ENCODE measurements around the gene LDLRAD2. TPM values are rescaled to one million over a fixed set of nuclear protein-coding genes. Genes with fewer than 3 reads are reported as not detected.

Gene LDLRAD2
- polyA plus RNA-seq, 1 of the 3 experiments (the other 2 are of a cell fraction): 0.02 TPM

- no peak overlapping the region for H3K27ac ChIP-seq (ENCODE audit: low read depth in 2 of 2, low read length in 1 of 2)
- CTCF ChIA-PET: no interaction called here
- WGBS (ENCODE audit: low lambda C conversion rate): 95% methylated on average over 12 of the region's 14 CpGs
These were observed 45.2 kb downstream of the LDLRAD2 start for GRCh38 chr1:21857142-21857839.

GRCh38 chr1:21857840-21858670 lies 46.0 kb downstream of the LDLRAD2 start:
- no peaks in the 10 kb centered on the region for H3K9me3 ChIP-seq
- no peak overlapping the region for H3K4me2 ChIP-seq
- H4K20me1 ChIP-seq (ENCODE audit: insufficient read depth): peaks cover 4% of the 10 kb centered on the region; the same call in 1 of the 2 replicates
- H3K27ac ChIP-seq (ENCODE audit: low read depth in 2 of 2, low read length in 1 of 2): no peak overlapping the region
- no peaks in the 10 kb centered on the region for H3K9me2 ChIP-seq
- WGBS (ENCODE audit: low lambda C conversion rate): 96% methylated on average over 15 of the region's 15 CpGs
- H3K36me3 ChIP-seq (replicated peaks in 1 of 2; ENCODE audit: control insufficient read depth in 1 of 2, insufficient read depth in 2 of 2, low read length in 1 of 2): peaks cover 17% of the 10 kb centered on the region in 2 experiments
- no peak for DNase-seq
- H3K4me3 ChIP-seq (ENCODE audit: low read depth in 2 of 2, low read length in 1 of 2): no peak overlapping the region
- no peak overlapping the region for H2AFZ ChIP-seq (ENCODE audit: low read depth)
- peaks cover 9% of the 10 kb centered on the region for H3F3A ChIP-seq (replicated peaks; ENCODE audit: insufficient read depth)
- no peaks in the 10 kb centered on the region for H3K27me3 ChIP-seq (ENCODE audit: insufficient read depth)
- POLR2A ChIA-PET: no interaction called here
- CTCF ChIA-PET: interaction anchor here (1.0 kb wide), 1 partner anchor 16 kb away, joined by 3 read pairs; no protein-coding TSS in a partner anchor
- no peaks in the 10 kb centered on the region for H3K79me2 ChIP-seq (ENCODE audit: insufficient read depth)
- H3K4me1 ChIP-seq (ENCODE audit: control insufficient read depth in 1 of 2, insufficient read depth in 2 of 2, low read depth in 1 of 2, low read length in 1 of 2): peaks cover 0 to 7% of the 10 kb centered on the region in 2 experiments; a peak in 1 of 4 replicates
- no peak overlapping the region for H3K9ac ChIP-seq
- TF ChIP-seq PBX3 (IDR thresholded peaks at IDR 0.05) (no peak), GABPA (IDR thresholded peaks at IDR 0.05; ENCODE audit: low read depth) (no peak), SIN3A (IDR thresholded peaks at IDR 0.05; ENCODE audit: borderline replicate concordance, low read depth, low read length) (no peak), ELF1 (IDR thresholded peaks at IDR 0.05) (no peak), JUND (IDR thresholded peaks at IDR 0.05) (no peak), RXRA (IDR thresholded peaks at IDR 0.05; ENCODE audit: borderline replicate concordance, low read depth) (no peak), NFIC (IDR thresholded peaks at IDR 0.05; ENCODE audit: borderline replicate concordance) (no peak), RFX5 (IDR thresholded peaks at IDR 0.05; ENCODE audit: low read length) (no peak), REST (IDR thresholded peaks at IDR 0.05; ENCODE audit: low read depth, low read length) (no peak)

More at GRCh38 chr1:21857142-21857839, 45.2 kb downstream of the LDLRAD2 start:
- Histone ChIP-seq H3K9me3 (no peaks in the 10 kb centered on the region), H3K4me2 (no peak overlapping the region), H4K20me1 (ENCODE audit: insufficient read depth) (peaks cover 4% of the 10 kb centered on the region; the same call in 1 of the 2 replicates), H3K79me2 (ENCODE audit: insufficient read depth) (no peaks in the 10 kb centered on the region), H3F3A (replicated peaks; ENCODE audit: insufficient read depth) (peaks cover 8% of the 10 kb centered on the region), H3K36me3 (replicated peaks in 1 of 2; ENCODE audit: control insufficient read depth in 1 of 2, insufficient read depth in 2 of 2, low read length in 1 of 2) (peaks cover 17 to 18% of the 10 kb centered on the region in 2 experiments), H3K4me3 (ENCODE audit: low read depth in 2 of 2, low read length in 1 of 2) (no peak overlapping the region), H3K27me3 (ENCODE audit: insufficient read depth) (no peaks in the 10 kb centered on the region), H2AFZ (ENCODE audit: low read depth) (no peak overlapping the region), H3K4me1 (ENCODE audit: control insufficient read depth in 1 of 2, insufficient read depth in 2 of 2, low read depth in 1 of 2, low read length in 1 of 2) (peaks cover 0 to 7% of the 10 kb centered on the region in 2 experiments; a peak in 1 of 4 replicates), H3K9me2 (no peaks in the 10 kb centered on the region), H3K9ac (no peak overlapping the region)
- POLR2A ChIA-PET: no interaction called here
- TF ChIP-seq USF2 (IDR thresholded peaks at IDR 0.05; ENCODE audit: borderline replicate concordance, low read depth, low read length): no peak
- no peak for TF ChIP-seq PBX3 (IDR thresholded peaks at IDR 0.05)
- TF ChIP-seq MXI1 (IDR thresholded peaks at IDR 0.05; ENCODE audit: low read depth, low read length): no peak
- TF ChIP-seq RAD21 (IDR thresholded peaks at IDR 0.05; ENCODE audit: low read length): no peak
- no peak for TF ChIP-seq TCF12 (IDR thresholded peaks at IDR 0.05)
- no peak for TF ChIP-seq ELF1 (IDR thresholded peaks at IDR 0.05)
- no peak for TF ChIP-seq TAF1 (IDR thresholded peaks at IDR 0.05; ENCODE audit: borderline replicate concordance, low read depth, low read length)
- TF ChIP-seq MAX (IDR thresholded peaks at IDR 0.05; ENCODE audit: low read depth): no peak
- no peak for TF ChIP-seq YY1 (IDR thresholded peaks at IDR 0.05; ENCODE audit: low read depth)
- no peak for TF ChIP-seq NFIC (IDR thresholded peaks at IDR 0.05; ENCODE audit: borderline replicate concordance)
- TF ChIP-seq RCOR1 (IDR thresholded peaks at IDR 0.05; ENCODE audit: low read length): no peak
- no peak for TF ChIP-seq GABPA (IDR thresholded peaks at IDR 0.05; ENCODE audit: low read depth)
- TF ChIP-seq SMC3 (IDR thresholded peaks at IDR 0.05; ENCODE audit: low read depth, low read length): no peak
- TF ChIP-seq MEF2A (IDR thresholded peaks at IDR 0.05; ENCODE audit: borderline replicate concordance, low read depth): no peak
- no peak for DNase-seq

All from SK-N-SH (cell line).